K562 (cell line): ENCODE results near the gene CHST13. TPM values are rescaled to one million over a fixed set of nuclear protein-coding genes. Genes with fewer than 3 reads are reported as not detected.

ENCODE experiments used
- ATAC-seq: fragments of 200-7000 bp; cut with Tn5 transposase; 3 replicates; pipeline ENCODE4 v1.9.1; 2020; ENCODE audit warnings: moderate library complexity
- BruUV-seq: library from RNA; stranded (reverse); fragments of 400-500 nt; replicated peaks from 2 replicates; lab custom pipeline; 2021; lab: Mats Ljungman, UMichigan
- CTCF ChIA-PET: fragments of 300-600 bp; formaldehyde crosslinking; extraction: SDS; loops from one replicate; lab custom pipeline; 2021; ENCODE audit warnings: low intra/inter-chr PET ratio; lab: Yijun Ruan, JAX
- POLR2A ChIA-PET: fragments of 300-600, 350-650 bp; sonication (Branson Sonifier 250); formaldehyde crosslinking; extraction: SDS; loops from one replicate; lab custom pipeline; 2021; ENCODE audit warnings: antibody characterized with exemption, inconsistent platforms; lab: Yijun Ruan, JAX
- DNase-seq, 4 experiments: peaks; one replicate each; pipeline versions ENCODE4 v3.0.0 to v3.0.0-alpha.2; 2011 to 2018; ENCODE audit warnings: low spot score in 3 of 4, mixed read lengths in 3 of 4; ENCODE audit errors: extremely low read depth in 1 of 4
- FAIRE-seq: peaks from 2 replicates; lab custom pipeline; 2011; peaks lifted over from hg19 to GRCh38; lab: Jason Lieb, UNC
- H2AFZ ChIP-seq: 2 replicates; pipeline ENCODE4 v1.6.0; 2011; ENCODE audit warnings: low read depth, low read length, control low read depth, inconsistent platforms
- H3K27ac ChIP-seq: fragments of 200-600 bp; 3 replicates; pipeline ENCODE4 v1.8.0; 2011; ENCODE audit warnings: low read depth, mild to moderate bottlenecking, control low read depth, inconsistent platforms, low read length, moderate library complexity, mixed read lengths; ENCODE audit errors: extremely low read depth
- H3K27me3 ChIP-seq, 2 experiments: fragments of 300-600 bp in 1 of 2; 2 replicates in 1 of 2; 3 replicates in 1 of 2; pipeline versions ENCODE4 v1.6.0 to v1.8.0; 2011; ENCODE audit warnings: inconsistent platforms in 2 of 2, low read length in 2 of 2, mild to moderate bottlenecking in 1 of 2, mixed read lengths in 1 of 2, moderate library complexity in 1 of 2; ENCODE audit not compliant: control insufficient read depth in 2 of 2, insufficient read depth in 2 of 2
- H3K36me3 ChIP-seq: fragments of 300-600 bp; 3 replicates; pipeline ENCODE4 v1.8.0; 2011; ENCODE audit warnings: mild to moderate bottlenecking, low read length, inconsistent platforms; ENCODE audit not compliant: control insufficient read depth, insufficient read depth
- H3K4me1 ChIP-seq, 2 experiments: fragments of 200-600 bp in 1 of 2; replicated peaks in 1 of 2; 2 replicates in 1 of 2; 3 replicates in 1 of 2; pipeline versions ENCODE4 v1.5.1 to v1.8.0; 2011; ENCODE audit warnings: inconsistent platforms in 2 of 2, low read length in 2 of 2, mild to moderate bottlenecking in 1 of 2, mixed read lengths in 1 of 2, moderate library complexity in 1 of 2; ENCODE audit not compliant: control insufficient read depth in 2 of 2, insufficient read depth in 2 of 2
- H3K4me2 ChIP-seq: 2 replicates; pipeline ENCODE4 v1.6.1; 2011; ENCODE audit warnings: low read length, control low read depth, inconsistent platforms, mixed read lengths; ENCODE audit not compliant: insufficient read depth
- H3K4me3 ChIP-seq: fragments of 200-600 bp; sonication (generic), shearing (Covaris generic); 2 replicates; pipeline ENCODE4 v1.5.1; 2016; ENCODE audit warnings: control low read depth, inconsistent platforms
- H3K79me2 ChIP-seq: fragments of 200-600 bp; 3 replicates; pipeline ENCODE4 v1.8.0; 2011; ENCODE audit warnings: low read length, inconsistent platforms; ENCODE audit not compliant: control insufficient read depth, insufficient read depth
- H3K9ac ChIP-seq, 2 experiments: 2 replicates each; pipeline versions ENCODE4 v1.6.0 to v1.6.1; 2011; ENCODE audit warnings: low read depth in 2 of 2, low read length in 2 of 2, control low read depth in 1 of 2, inconsistent platforms in 1 of 2, mild to moderate bottlenecking in 1 of 2, mixed read lengths in 1 of 2; ENCODE audit not compliant: insufficient read depth in 1 of 2
- H3K9me1 ChIP-seq: one replicate; pipeline ENCODE4 v1.6.0; 2011; ENCODE audit warnings: inconsistent platforms, mild to moderate bottlenecking, low read length, moderate library complexity; ENCODE audit not compliant: control insufficient read depth, insufficient read depth
- H3K9me3 ChIP-seq: replicated peaks from 2 replicates; pipeline ENCODE4 v1.5.1; 2011; ENCODE audit warnings: low read depth, low read length, inconsistent platforms; ENCODE audit not compliant: control insufficient read depth, insufficient read depth
- H4K20me1 ChIP-seq: replicated peaks from 2 replicates; pipeline ENCODE4 v1.6.1; 2011; ENCODE audit warnings: low read length, inconsistent platforms, mixed read lengths; ENCODE audit not compliant: control insufficient read depth, insufficient read depth
- ASH1L ChIP-seq: fragments of 450-650 bp; IDR thresholded peaks from 2 replicates; pipeline ENCODE4 v1.6.1; 2018; ENCODE audit warnings: borderline replicate concordance, mild to moderate bottlenecking, low read depth; ENCODE audit not compliant: partially characterized antibody
- CBX3 ChIP-seq, 2 experiments: IDR thresholded peaks; 1 replicate in 1 of 2; 2 replicates in 1 of 2; pipeline ENCODE4 v1.6.1; 2012; ENCODE audit warnings: inconsistent platforms in 2 of 2, low read length in 2 of 2, borderline replicate concordance in 1 of 2, control low read depth in 1 of 2
- CHD2 ChIP-seq: IDR thresholded peaks from 2 replicates; pipeline ENCODE4 v1.6.1; 2011; ENCODE audit warnings: low read depth, low read length
- CTCF ChIP-seq, 3 experiments: IDR thresholded peaks in 2 of 3; conservative IDR thresholded peaks in 1 of 3; 2 replicates each; pipeline ENCODE4 v1.5.1; 2011 to 2012; ENCODE audit warnings: low read length in 3 of 3, mild to moderate bottlenecking in 3 of 3, control low read depth in 2 of 3, improper control_type of control experiment in 1 of 3, inconsistent platforms in 1 of 3, low read depth in 1 of 3, mixed read lengths in 1 of 3, moderate library complexity in 1 of 3; ENCODE audit not compliant: insufficient read depth in 2 of 3
- DACH1 ChIP-seq: fragments of 450-650 bp; IDR thresholded peaks from 2 replicates; pipeline ENCODE4 v1.6.1; 2018; ENCODE audit not compliant: partially characterized antibody
- DDX20 ChIP-seq: fragments of 450-650 bp; IDR thresholded peaks from 2 replicates; pipeline ENCODE4 v1.6.1; 2016; ENCODE audit warnings: missing genetic modification characterization, low read depth, mild to moderate bottlenecking, missing compliant biosample characterization, moderate library complexity
- ETV1 ChIP-seq: fragments of 450-650 bp; conservative IDR thresholded peaks from 2 replicates; pipeline ENCODE4 v1.6.1; 2016; ENCODE audit warnings: missing genetic modification characterization, control low read depth, low read depth, missing compliant biosample characterization
- NR1H2 ChIP-seq: sonication (generic); formaldehyde crosslinking; IDR thresholded peaks from 2 replicates; pipeline ENCODE4 v1.4.0; 2020; ENCODE audit warnings: mild to moderate bottlenecking, missing genetic modification reagents
- STAT6 ChIP-seq: sonication (generic); formaldehyde crosslinking; IDR thresholded peaks from 2 replicates; pipeline ENCODE4 v1.8.1; 2023; ENCODE audit warnings: mild to moderate bottlenecking, missing genetic modification reagents
- ZNF253 ChIP-seq: fragments of 250-450 bp; sonication (Bioruptor Pico); conservative IDR thresholded peaks from 2 replicates; pipeline ENCODE4 v1.6.1; 2021; ENCODE audit warnings: mild to moderate bottlenecking
- ZNF384 ChIP-seq: IDR thresholded peaks from 2 replicates; pipeline ENCODE4 v1.6.1; 2012; ENCODE audit warnings: low read depth, low read length, improper control_type of control experiment
- ZNF589 ChIP-seq: fragments of 200-800 bp; sonication (Bioruptor generic); IDR thresholded peaks from 2 replicates; pipeline ENCODE4 v1.6.1; 2016; ENCODE audit warnings: low read depth, missing genetic modification characterization, missing compliant biosample characterization
- ZNF79 ChIP-seq: fragments of 250-450 bp; sonication (Bioruptor Pico); IDR thresholded peaks from 2 replicates; pipeline ENCODE4 v1.4.0; 2020; ENCODE audit warnings: low read depth, mild to moderate bottlenecking, moderate library complexity
- WGBS: fragments of 100-300 bp; shearing (Covaris generic); methylation state at CpG from one replicate; pipeline ENCODE4 v1.1.6; 2016; ENCODE audit warnings: low coverage, mixed read lengths; ENCODE audit not compliant: insufficient coverage; ENCODE audit errors: missing lambda C conversion rate; 5-methylcytosine and 5-hydroxymethylcytosine counted together
- in situ Hi-C: fragments of 300-500 bp; cut with MboI; formaldehyde crosslinking; loops from 4 replicates; pipeline ENCODE4 v1.15.0; 2018; ENCODE audit warnings: inconsistent platforms, mixed read lengths
- intact Hi-C: fragments of 100-400 bp; cut with micrococcal nuclease; formaldehyde crosslinking; loops from 2 replicates; pipeline ENCODE4 v1.14.2; 2022
- polyA plus RNA-seq, 8 experiments: library from polyadenylated mRNA; depleted of rRNA in 4 of 8; stranded (reverse) in 5 of 8; unstranded in 3 of 8; fragments of >200 nt; fragmentation: Nextera tagmentation in 2 of 8; fragmentation: Illumina TruSeq in 1 of 8; extraction: Ambion mirVana in 2 of 8; extraction: Trizol in 1 of 8; gene quantifications; 2 replicates each; pipeline versions ENCODE4 v1.2.1 to v1.2.3, GENCODE V29; 2011 to 2014; ENCODE audit warnings: inconsistent platforms in 1 of 8, missing spikeins in 1 of 8
- total RNA-seq, 7 experiments: library from RNA; depleted of rRNA in 6 of 7; stranded (reverse); fragments of >200 nt in 6 of 7; fragmentation: Illumina TruSeq in 2 of 7; extraction: Trizol in 2 of 7; gene quantifications; 2 replicates each; pipeline versions ENCODE4 v1.2.1 to v1.2.3, GENCODE V29; 2011 to 2021; ENCODE audit warnings: low replicate concordance in 1 of 7
- TF ChIP-seq, protein P1 (sequence below): sonication (generic); formaldehyde crosslinking; IDR thresholded peaks from 2 replicates; pipeline ENCODE4 v1.9.0; 2022; ENCODE audit warnings: mild to moderate bottlenecking, missing genetic modification reagents

CHST13 gene
- total and polyA plus RNA-seq, 9 of the 15 experiments (the other 6 are each of a cell fraction or from before 2014, with no cell fraction given) = not detected

GRCh38 chr3:126522363-126522788, 1.6 kb upstream of the CHST13 start:
- H3K36me3 ChIP-seq = no peaks in the 10 kb centered on the region
- no peak overlapping the region for H3K9ac ChIP-seq
- H3K27me3 ChIP-seq = peaks cover 0 to 11% of the 10 kb centered on the region in 2 experiments; a peak in 1 of 5 replicates
- H4K20me1 ChIP-seq = peaks cover 3% of the 10 kb centered on the region; the same call in 1 of the 2 replicates
- CTCF ChIA-PET = interaction anchor here (0.7 to 1.0 kb wide), 2 partner anchors 932 to 1021 kb away, joined by 3 read pairs; no protein-coding TSS in a partner anchor
- no peak overlapping the region for H3K4me3 ChIP-seq
- no TSS peak for BruUV-seq
- FAIRE-seq (peak; percentile 72), ATAC-seq (peak; percentile 49; the same call in 2 of the 3 replicates), DNase-seq (peak; percentile 45 to 69 (median 64))
- in situ Hi-C loops = no loop called here
- H3K4me2 ChIP-seq = no peak overlapping the region
- H3K9me1 ChIP-seq = no peaks in the 10 kb centered on the region
- H3K79me2 ChIP-seq = no peaks in the 10 kb centered on the region
- H3K9me3 ChIP-seq = no peaks in the 10 kb centered on the region
- no peak overlapping the region for H3K27ac ChIP-seq
- peaks cover 0 to 12% of the 10 kb centered on the region in 2 experiments; a peak in 2 of 5 replicates for H3K4me1 ChIP-seq
- intact Hi-C loops = loop anchor here (10.0 kb wide), 2 partner anchors 142 to 222 kb away; no protein-coding TSS in a partner anchor
- POLR2A ChIA-PET = no interaction called here
- H2AFZ ChIP-seq = no peak overlapping the region
- 0% methylated on average over 1 of the region's 6 CpGs for WGBS
- TF ChIP-seq DDX20 (tag) = no peak
- peak; percentile 61 to 73 (median 62) for TF ChIP-seq CTCF (IDR thresholded peaks at IDR 0.05 in 2 of 3, conservative IDR thresholded peaks at IDR 0.05 in 1 of 3; ENCODE audit: insufficient read depth in 2 of 3, low read depth in 1 of 3, low read length in 3 of 3)
- no peak for TF ChIP-seq ASH1L
- no peak for TF ChIP-seq ZNF589
- no peak for TF ChIP-seq ZNF79
- no peak for TF ChIP-seq ETV1
- TF ChIP-seq ZNF384 = no peak
- no peak for TF ChIP-seq CBX3 (IDR thresholded peaks at IDR 0.05; ENCODE audit: borderline replicate concordance in 1 of 2, low read length in 2 of 2)
- TF ChIP-seq DACH1 = no peak
- TF ChIP-seq NR1H2 (CRISPR knock-in tag) = no peak
- TF ChIP-seq CHD2 = no peak
- TF ChIP-seq STAT6 (CRISPR knock-in tag) = no peak
- no peak for TF ChIP-seq ZNF253 (CRISPR knock-in tag)
- TF ChIP-seq, protein P1, sequence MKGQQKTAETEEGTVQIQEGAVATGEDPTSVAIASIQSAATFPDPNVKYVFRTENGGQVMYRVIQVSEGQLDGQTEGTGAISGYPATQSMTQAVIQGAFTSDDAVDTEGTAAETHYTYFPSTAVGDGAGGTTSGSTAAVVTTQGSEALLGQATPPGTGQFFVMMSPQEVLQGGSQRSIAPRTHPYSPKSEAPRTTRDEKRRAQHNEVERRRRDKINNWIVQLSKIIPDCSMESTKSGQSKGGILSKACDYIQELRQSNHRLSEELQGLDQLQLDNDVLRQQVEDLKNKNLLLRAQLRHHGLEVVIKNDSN (CRISPR knock-in tag) = no peak
